BLaER1 (cell line): Measurements from ENCODE around the gene THBS3.
A peak's percentile ranks its signal among the peaks of the same experiment; 100 is the strongest.

Experiments
- H3K27ac ChIP-seq: shearing (Covaris generic); formaldehyde crosslinking; 2 replicates; pipeline ENCODE4 v1.8.1; 2022
- H3K27me3 ChIP-seq: shearing (Covaris generic); formaldehyde crosslinking; 2 replicates; pipeline ENCODE4 v1.8.1; 2022
- H3K36me3 ChIP-seq: shearing (Covaris generic); formaldehyde crosslinking; 2 replicates; pipeline ENCODE4 v1.8.1; 2022
- H3K4me1 ChIP-seq: shearing (Covaris generic); formaldehyde crosslinking; 2 replicates; pipeline ENCODE4 v1.8.1; 2022
- H3K4me2 ChIP-seq: shearing (Covaris generic); formaldehyde crosslinking; 2 replicates; pipeline ENCODE4 v1.8.1; 2022
- H3K4me3 ChIP-seq: shearing (Covaris generic); formaldehyde crosslinking; 2 replicates; pipeline ENCODE4 v1.8.1; 2022
- H3K9ac ChIP-seq: shearing (Covaris generic); formaldehyde crosslinking; 2 replicates; pipeline ENCODE4 v1.8.1; 2022
- H3K9me3 ChIP-seq: shearing (Covaris generic); formaldehyde crosslinking; 2 replicates; pipeline ENCODE4 v1.8.1; 2022
- H4K20me1 ChIP-seq: shearing (Covaris generic); formaldehyde crosslinking; 2 replicates; pipeline ENCODE4 v1.8.1; 2022
- Cebpa-rat ChIP-seq: shearing (Covaris generic); IDR thresholded peaks from 2 replicates; pipeline ENCODE4 v1.8.1; 2022

The THBS3 gene

GRCh38 chr1:155210314-155211104 lies 2.8 kb upstream of the THBS3 start:
- Histone ChIP-seq H3K27me3 (no peaks in the 10 kb centered on the region), H3K36me3 (peaks cover 32% of the 10 kb centered on the region), H4K20me1 (no peaks in the 10 kb centered on the region), H3K9me3 (no peaks in the 10 kb centered on the region), H3K9ac (no peak overlapping the region), H3K4me3 (no peak overlapping the region), H3K4me1 (peaks cover 42% of the 10 kb centered on the region), H3K27ac (no peak overlapping the region), H3K4me2 (peak overlapping the region; percentile 99)
- TF ChIP-seq Cebpa-rat, result no peak

GRCh38 chr1:155209312-155209721 lies 1.6 kb upstream of the THBS3 start:
- TF ChIP-seq Cebpa-rat, result no peak
- Histone ChIP-seq H3K9me3 (no peaks in the 10 kb centered on the region), H3K4me3 (peak overlapping the region; percentile 94), H4K20me1 (no peaks in the 10 kb centered on the region), H3K4me2 (peak overlapping the region; percentile 99), H3K27ac (peak overlapping the region; percentile 95), H3K4me1 (peaks cover 42% of the 10 kb centered on the region), H3K9ac (peak overlapping the region; percentile 86), H3K27me3 (no peaks in the 10 kb centered on the region), H3K36me3 (peaks cover 23% of the 10 kb centered on the region)

- TF ChIP-seq Cebpa-rat, result no peak
- peak within 1 kb of the TSS; percentile 86 for H3K9ac ChIP-seq
- H3K4me2 ChIP-seq, result peak within 1 kb of the TSS; percentile 99
- no peaks in the 10 kb centered on the region for H4K20me1 ChIP-seq
- peak within 1 kb of the TSS; percentile 94 for H3K4me3 ChIP-seq
- H3K9me3 ChIP-seq, result no peaks in the 10 kb centered on the region
- H3K27me3 ChIP-seq, result no peaks in the 10 kb centered on the region
- H3K4me1 ChIP-seq, result peaks cover 42% of the 10 kb centered on the region
- peak within 1 kb of the TSS; percentile 95 for H3K27ac ChIP-seq
- peaks cover 23% of the 10 kb centered on the region for H3K36me3 ChIP-seq
Measured at GRCh38 chr1:155208541-155209311, 1.0 kb upstream of the THBS3 start, which contains the start of gene MTX1. TSS of gene MTX1 (plus strand) at chr1:155208695. CDS start at chr1:155208805, 110 bp downstream.

GRCh38 chr1:155206891-155207805 lies 549 bp downstream of the THBS3 start:
- H3K4me2 ChIP-seq, result peak overlapping the region; percentile 99
- no peaks in the 10 kb centered on the region for H3K27me3 ChIP-seq
- no peaks in the 10 kb centered on the region for H4K20me1 ChIP-seq
- TF ChIP-seq Cebpa-rat, result no peak
- H3K4me1 ChIP-seq, result peaks cover 42% of the 10 kb centered on the region
- no peaks in the 10 kb centered on the region for H3K9me3 ChIP-seq
- peak overlapping the region; percentile 94 for H3K4me3 ChIP-seq
- peak overlapping the region; percentile 95 for H3K27ac ChIP-seq
- peak overlapping the region; percentile 86 for H3K9ac ChIP-seq
- H3K36me3 ChIP-seq, result peaks cover 33% of the 10 kb centered on the region

- peak overlapping the region; percentile 95; the same call in 1 of the 2 replicates for H3K27ac ChIP-seq
- H3K4me1 ChIP-seq, result peaks cover 42% of the 10 kb centered on the region
- no peak overlapping the region for H3K9ac ChIP-seq
- H3K36me3 ChIP-seq, result peaks cover 33% of the 10 kb centered on the region; the same call in 1 of the 2 replicates
- H3K27me3 ChIP-seq, result no peaks in the 10 kb centered on the region
- H3K4me2 ChIP-seq, result peak overlapping the region; percentile 99
- H4K20me1 ChIP-seq, result no peaks in the 10 kb centered on the region
- no peak overlapping the region for H3K4me3 ChIP-seq
- no peaks in the 10 kb centered on the region for H3K9me3 ChIP-seq
- no peak for TF ChIP-seq Cebpa-rat
Measured at GRCh38 chr1:155205969-155206593, 1.6 kb downstream of the THBS3 start.

- peaks cover 35% of the 10 kb centered on the region for H3K4me1 ChIP-seq
- no peak overlapping the region for H3K4me2 ChIP-seq
- no peaks in the 10 kb centered on the region for H3K27me3 ChIP-seq
- H3K4me3 ChIP-seq, result no peak overlapping the region
- no peaks in the 10 kb centered on the region for H4K20me1 ChIP-seq
- H3K9me3 ChIP-seq, result no peaks in the 10 kb centered on the region
- peaks cover 32% of the 10 kb centered on the region; the same call in 1 of the 2 replicates for H3K36me3 ChIP-seq
- no peak overlapping the region for H3K9ac ChIP-seq
- TF ChIP-seq Cebpa-rat, result no peak
- H3K27ac ChIP-seq, result no peak overlapping the region
Measured at GRCh38 chr1:155205035-155205434, 2.7 kb downstream of the THBS3 start.

- no peak overlapping the region for H3K9ac ChIP-seq
Measured at GRCh38 chr1:155202731-155203515, 4.8 kb downstream of the THBS3 start.

GRCh38 chr1:155202198-155202597 lies 5.5 kb downstream of the THBS3 start:
- no peak overlapping the region for H3K9ac ChIP-seq
- no peak overlapping the region for H3K4me3 ChIP-seq
- H3K36me3 ChIP-seq, result peaks cover 58% of the 10 kb centered on the region
- no peak overlapping the region for H3K27ac ChIP-seq
- no peaks in the 10 kb centered on the region for H4K20me1 ChIP-seq
- TF ChIP-seq Cebpa-rat, result no peak
- no peak overlapping the region for H3K4me2 ChIP-seq
- peaks cover 15% of the 10 kb centered on the region for H3K4me1 ChIP-seq
- H3K9me3 ChIP-seq, result no peaks in the 10 kb centered on the region
- no peaks in the 10 kb centered on the region for H3K27me3 ChIP-seq

More at GRCh38 chr1:155202731-155203515, 4.8 kb downstream of the THBS3 start:
- H4K20me1 ChIP-seq, result no peaks in the 10 kb centered on the region
- no peak for TF ChIP-seq Cebpa-rat
- no peak overlapping the region for H3K27ac ChIP-seq
- H3K4me3 ChIP-seq, result no peak overlapping the region
- H3K4me2 ChIP-seq, result no peak overlapping the region
- H3K27me3 ChIP-seq, result no peaks in the 10 kb centered on the region
- H3K36me3 ChIP-seq, result peaks cover 51% of the 10 kb centered on the region
- H3K9me3 ChIP-seq, result no peaks in the 10 kb centered on the region
- H3K4me1 ChIP-seq, result peaks cover 22% of the 10 kb centered on the region
